H1 (cell line): ENCODE measurements around the gene GRID1. TPM values are rescaled to one million over a fixed set of nuclear protein-coding genes. Genes with fewer than 3 reads are reported as not detected.

Experiments
- ASH2L ChIP-seq: fragments of 200-600, 300-600 bp; sonication (generic); IDR thresholded peaks from one replicate; pipeline ENCODE4 v1.7.1; 2017; ENCODE audit warnings: low read length
- BACH1 ChIP-seq: IDR thresholded peaks from 2 replicates; pipeline ENCODE4 v1.6.1; 2012; ENCODE audit warnings: low read length, improper control_type of control experiment
- CBX5 ChIP-seq: fragments of 300-800, 300-1000 bp; sonication (generic); IDR thresholded peaks from 2 replicates; pipeline ENCODE4 v1.7.1; 2016; ENCODE audit warnings: antibody characterized with exemption, low read length, low read depth
- E2F6 ChIP-seq: IDR thresholded peaks from 2 replicates; pipeline ENCODE4 v1.6.1; 2012; ENCODE audit warnings: inconsistent platforms
- KDM1A ChIP-seq: fragments of 200-600, 300-600 bp; sonication (generic); IDR thresholded peaks from 2 replicates; pipeline ENCODE4 v1.7.1; 2016; ENCODE audit warnings: mild to moderate bottlenecking, low read length, borderline replicate concordance
- polyA plus RNA-seq, 7 experiments: library from polyadenylated mRNA; depleted of rRNA in 3 of 7; stranded (reverse) in 5 of 7; unstranded in 2 of 7; fragments of >200 nt in 5 of 7; fragments of 200-250 nt in 2 of 7; gene quantifications; 1 replicate in 5 of 7; 2 replicates in 1 of 7; 4 replicates in 1 of 7; pipeline versions ENCODE4 v1.2.1 to v1.2.3, GENCODE V29; 2011 to 2013; ENCODE audit warnings: missing spikeins in 2 of 7, mixed read lengths in 2 of 7
- total RNA-seq: library from RNA; stranded (reverse); fragmentation: NEBNext Ultra II Directional; extraction: Animal tissue kit (Norgen Biotek cat#: 25700); gene quantifications from 2 replicates; pipeline ENCODE4 v1.2.1, GENCODE V29; 2021

GRID1 gene
- total and polyA plus RNA-seq, 2 of the 8 experiments (the other 6 are each of a cell fraction or from before 2014, with no cell fraction given): 0.22 to 0.30 TPM

- TF ChIP-seq E2F6: no peak
- TF ChIP-seq KDM1A: no peak
- no peak for TF ChIP-seq CBX5
- TF ChIP-seq BACH1: no peak
- TF ChIP-seq ASH2L: no peak
Observed at GRCh38 chr10:86312701-86313270, 53.8 kb downstream of the GRID1 start (continued).
